RWPE1 (cell line): Measurements from ENCODE around the gene SLC2A3.
"Not testable (repeated sequence)": the region's sequence is repeated elsewhere in the genome, so short reads cannot be mapped to it uniquely, and the experiment has no call there.

Experiments
- CTCF ChIA-PET: fragments of 350-600 bp; sonication (Branson Sonifier 250); formaldehyde crosslinking; extraction: SDS; loops from one replicate; lab custom pipeline; 2021; lab: Yijun Ruan, JAX
- POLR2A ChIA-PET: fragments of 400-600 bp; formaldehyde crosslinking; extraction: SDS; loops from one replicate; lab custom pipeline; 2020; ENCODE audit warnings: antibody characterized with exemption; ENCODE audit not compliant: low non-redundant PET; lab: Yijun Ruan, JAX
- DNase-seq: peaks from one replicate; pipeline ENCODE4 v3.0.0; 2012; ENCODE audit warnings: low spot score
- H3K27ac ChIP-seq: fragments of 450-650 bp; 2 replicates; pipeline ENCODE4 v1.5.1; 2017
- TF ChIP-seq, protein P1 (sequence below): fragments of 450-650 bp; conservative IDR thresholded peaks from 2 replicates; pipeline ENCODE4 v1.5.1; 2017; ENCODE audit warnings: low read depth, mild to moderate bottlenecking

Gene SLC2A3

DNA sequence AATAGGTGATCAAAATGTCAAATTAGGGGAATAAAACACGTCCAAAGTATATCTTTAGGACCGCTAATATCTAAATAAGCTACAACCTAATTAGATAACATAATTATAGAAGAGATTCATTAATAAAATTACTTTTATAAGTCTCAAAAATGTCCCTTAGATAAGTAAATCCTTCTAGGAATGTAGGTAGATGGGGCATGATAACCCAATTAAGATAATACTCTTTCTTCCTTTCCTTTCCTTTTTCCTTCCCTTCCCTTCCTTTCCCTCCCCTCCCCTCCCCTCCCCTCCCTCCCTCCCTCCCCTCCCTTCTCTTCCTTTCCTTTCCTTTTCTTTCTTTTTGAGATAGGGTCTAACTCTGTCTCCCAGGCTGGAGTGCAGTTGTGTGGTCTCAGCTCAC is 11.0 kb upstream of the SLC2A3 start:
- DNase-seq: no peak
- TF ChIP-seq, protein P1, sequence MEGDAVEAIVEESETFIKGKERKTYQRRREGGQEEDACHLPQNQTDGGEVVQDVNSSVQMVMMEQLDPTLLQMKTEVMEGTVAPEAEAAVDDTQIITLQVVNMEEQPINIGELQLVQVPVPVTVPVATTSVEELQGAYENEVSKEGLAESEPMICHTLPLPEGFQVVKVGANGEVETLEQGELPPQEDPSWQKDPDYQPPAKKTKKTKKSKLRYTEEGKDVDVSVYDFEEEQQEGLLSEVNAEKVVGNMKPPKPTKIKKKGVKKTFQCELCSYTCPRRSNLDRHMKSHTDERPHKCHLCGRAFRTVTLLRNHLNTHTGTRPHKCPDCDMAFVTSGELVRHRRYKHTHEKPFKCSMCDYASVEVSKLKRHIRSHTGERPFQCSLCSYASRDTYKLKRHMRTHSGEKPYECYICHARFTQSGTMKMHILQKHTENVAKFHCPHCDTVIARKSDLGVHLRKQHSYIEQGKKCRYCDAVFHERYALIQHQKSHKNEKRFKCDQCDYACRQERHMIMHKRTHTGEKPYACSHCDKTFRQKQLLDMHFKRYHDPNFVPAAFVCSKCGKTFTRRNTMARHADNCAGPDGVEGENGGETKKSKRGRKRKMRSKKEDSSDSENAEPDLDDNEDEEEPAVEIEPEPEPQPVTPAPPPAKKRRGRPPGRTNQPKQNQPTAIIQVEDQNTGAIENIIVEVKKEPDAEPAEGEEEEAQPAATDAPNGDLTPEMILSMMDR: no peak
- H3K27ac ChIP-seq: no peak overlapping the region
- CTCF ChIA-PET: no interaction called here
- POLR2A ChIA-PET: no interaction called here

DNA sequence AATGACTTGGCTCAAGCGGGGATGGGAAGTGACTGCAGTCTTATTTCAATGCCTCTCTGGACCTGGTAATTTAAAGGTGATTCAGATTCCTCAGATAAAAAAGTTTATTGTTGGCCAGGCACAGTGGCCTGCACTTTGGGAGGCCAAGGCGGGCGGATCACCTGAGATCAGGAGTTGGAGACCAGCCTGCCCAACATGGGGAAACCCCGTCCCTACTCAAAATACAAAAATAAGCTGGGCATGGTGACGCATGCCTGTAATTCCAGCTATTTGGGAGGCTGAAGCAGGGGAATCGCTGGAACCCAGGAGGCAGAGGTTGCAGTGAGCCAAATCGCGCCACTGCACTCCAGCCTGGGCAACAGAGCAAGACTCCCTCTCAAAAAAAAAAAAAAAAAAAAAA is 8.8 kb upstream of the SLC2A3 start:
- DNase-seq, POLR2A ChIA-PET, H3K27ac ChIP-seq: not testable (repeated sequence)
- CTCF ChIA-PET: interaction anchor here (0.6 to 0.7 kb wide), 2 partner anchors 11 to 30 kb away, joined by 4 to 5 read pairs; no protein-coding TSS in a partner anchor

DNA sequence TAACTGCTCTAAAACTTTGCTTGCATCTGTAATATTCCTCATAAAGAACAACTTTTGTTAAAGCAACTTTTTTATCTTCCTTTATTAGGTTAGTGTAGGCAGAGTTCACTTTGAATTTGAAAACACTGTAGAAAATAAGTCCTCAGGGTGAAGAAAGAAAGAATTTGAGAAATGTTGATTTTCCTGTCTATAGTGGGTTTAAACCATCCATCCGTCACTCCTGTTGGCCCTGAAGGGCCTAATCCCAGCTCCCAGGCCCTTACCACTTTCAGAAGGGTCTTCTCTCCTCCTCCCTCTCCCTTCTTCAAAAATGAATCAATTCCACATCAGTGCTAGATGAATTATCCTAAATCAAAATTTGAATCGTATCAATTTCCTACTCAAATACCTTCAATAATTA is 4.9 kb upstream of the SLC2A3 start:
- ChIA-PET CTCF (no interaction called here), POLR2A (no interaction called here)
- TF ChIP-seq, protein P1: no peak
- no peak overlapping the region for H3K27ac ChIP-seq
- no peak for DNase-seq

DNA sequence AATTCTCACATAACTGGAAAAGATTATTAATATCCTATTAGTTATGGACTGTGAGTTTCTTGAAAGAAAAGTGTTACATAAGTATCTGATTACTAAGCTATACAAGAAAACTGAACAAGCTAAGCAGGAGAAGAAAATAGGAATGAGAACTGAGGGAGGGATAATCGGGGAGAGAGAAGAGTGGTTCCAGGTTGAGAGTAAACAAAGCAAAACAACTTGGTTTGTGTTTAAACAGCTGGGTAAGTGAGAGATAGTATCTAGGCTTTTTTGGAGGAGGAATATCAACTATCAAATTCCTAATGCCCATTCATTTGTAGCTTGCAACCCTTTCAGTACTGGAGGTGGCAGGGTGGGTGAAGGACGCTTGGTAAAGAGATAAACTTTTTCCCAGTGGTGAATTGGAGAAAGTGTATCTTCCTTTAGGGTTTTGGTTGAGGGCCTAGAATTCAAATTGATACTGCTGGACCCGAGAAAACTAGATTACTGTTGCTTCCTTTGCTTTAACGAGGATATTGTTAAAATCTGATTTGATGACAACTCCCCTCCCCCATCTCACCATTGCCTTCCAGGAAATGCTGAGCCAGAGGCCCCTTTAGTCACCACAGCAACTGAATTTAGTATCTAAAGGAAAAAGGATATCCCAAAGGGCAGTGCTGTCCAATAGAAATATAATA is 2.0 kb upstream of the SLC2A3 start:
- no peak overlapping the region for H3K27ac ChIP-seq
- DNase-seq: no peak
- TF ChIP-seq, protein P1: no peak
- ChIA-PET POLR2A (no interaction called here), CTCF (no interaction called here)

DNA sequence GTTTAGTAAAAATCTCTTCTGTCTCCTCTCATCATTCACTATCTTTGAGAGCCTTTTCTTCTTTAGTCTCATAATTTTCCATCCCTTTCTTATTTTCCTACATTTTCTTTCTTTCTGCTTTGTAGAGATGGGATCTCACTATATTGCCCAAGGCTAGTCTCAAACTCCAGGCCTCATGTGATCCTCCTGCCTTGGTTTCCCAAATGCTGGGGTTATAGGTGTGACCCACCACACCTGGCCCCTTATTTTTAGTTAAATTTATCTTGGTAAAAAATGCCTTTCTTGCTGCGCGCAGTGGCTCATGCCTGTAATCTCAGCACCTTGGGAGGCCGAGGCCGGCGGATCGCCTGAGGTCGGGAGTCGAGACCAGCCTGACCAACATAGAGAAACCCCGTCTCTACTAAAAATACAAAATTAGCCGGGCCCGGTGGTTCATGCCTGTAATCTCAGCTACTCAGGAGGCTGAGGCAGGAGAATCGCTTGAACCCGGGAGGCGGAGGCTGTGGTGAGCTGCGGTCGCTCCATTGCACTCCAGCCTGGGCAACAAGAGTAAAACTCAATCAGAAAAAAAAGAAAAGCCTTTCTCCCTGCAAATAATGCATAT is 996 bp downstream of the SLC2A3 start:
- DNase-seq: no peak
- ChIA-PET POLR2A (no interaction called here), CTCF (interaction anchor here (2.3 kb wide), 1 partner anchor 59 kb away, joined by 17 read pairs; no protein-coding TSS in a partner anchor)
- TF ChIP-seq, protein P1: no peak
- H3K27ac ChIP-seq: no peak overlapping the region

DNA sequence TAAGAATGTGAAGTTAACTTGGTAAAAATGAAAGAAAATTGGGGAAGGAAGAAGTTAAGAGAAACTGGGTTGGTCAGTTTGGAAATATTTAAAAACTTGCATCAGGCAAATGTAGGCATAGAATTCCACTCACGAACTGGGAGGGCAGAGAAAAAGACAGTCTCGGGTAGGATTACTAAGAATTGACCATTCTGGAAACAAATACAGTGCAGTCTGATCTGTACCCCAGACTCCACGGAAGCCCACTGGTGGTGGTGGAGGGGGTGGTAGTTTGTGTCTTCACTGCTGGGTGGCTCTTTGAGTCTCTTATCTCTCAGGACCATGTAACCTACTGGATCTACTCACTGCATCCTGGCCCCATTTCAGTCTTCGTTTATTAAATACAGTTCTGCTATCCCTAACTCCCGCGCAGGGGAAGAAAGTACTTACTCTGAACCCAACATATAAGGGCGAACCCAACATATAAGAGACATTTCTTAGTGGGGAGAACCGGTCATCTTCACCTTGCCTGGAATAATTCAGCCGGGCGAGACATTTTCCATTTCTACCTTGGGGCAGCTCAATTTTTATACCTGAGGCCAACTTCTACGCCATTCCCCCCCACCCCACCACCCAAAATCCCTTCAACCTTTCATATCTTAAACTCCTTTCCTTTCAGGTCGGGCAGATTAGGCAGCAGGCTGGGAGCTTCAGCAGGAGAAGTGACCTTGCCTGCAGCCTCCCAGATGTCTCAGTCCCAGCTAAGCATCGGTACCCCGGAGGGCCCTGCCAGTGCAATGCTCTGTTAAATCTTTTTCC is 1.7 kb downstream of the SLC2A3 start:
- ChIA-PET CTCF (interaction anchor here (0.5 to 2.3 kb wide), 5 partner anchors 31 to 212 kb away, joined by 3 to 17 read pairs (median 4); no protein-coding TSS in a partner anchor), POLR2A (no interaction called here)
- DNase-seq: no peak
- TF ChIP-seq, protein P1: no peak
- no peak overlapping the region for H3K27ac ChIP-seq
